Heart right ventricle (tissue), 16 donors: ENCODE measurements around the gene LMO1. TPM values are rescaled to one million over a fixed set of nuclear protein-coding genes. Genes with fewer than 3 reads are reported as not detected.

Source experiments
- ATAC-seq, 8 donors: fragments of 200-7000 bp; cut with Tn5 transposase; one replicate each; pipeline ENCODE4 v1.9.1; 2020; ENCODE audit warnings: mild to moderate bottlenecking in 8 of 8, moderate library complexity in 8 of 8, moderate number of reproducible peaks in 1 of 8
- DNase-seq, 2 donors: peaks; one replicate each; pipeline ENCODE4 v3.0.0-alpha.2; 2020
- H3K27ac ChIP-seq, 10 donors: fragments of 200-600 bp; sonication (generic) in 2 of 10; one replicate each; pipeline versions ENCODE4 v1.5.0 to v1.8.0; 2020 to 2022; ENCODE audit warnings: mild to moderate bottlenecking in 3 of 10
- H3K27me3 ChIP-seq, 7 donors: fragments of 200-600 bp; one replicate each; pipeline ENCODE4 v1.8.0; 2021 to 2022; ENCODE audit warnings: mild to moderate bottlenecking in 2 of 7
- H3K36me3 ChIP-seq, 9 donors: fragments of 200-600 bp; sonication (generic) in 1 of 9; one replicate each; pipeline versions ENCODE4 v1.5.0 to v1.8.0; 2020 to 2022; ENCODE audit warnings: mild to moderate bottlenecking in 2 of 9
- H3K4me1 ChIP-seq, 9 donors: fragments of 200-600 bp; sonication (generic) in 1 of 9; one replicate each; pipeline versions ENCODE4 v1.5.0 to v1.8.0; 2020 to 2022; ENCODE audit warnings: mild to moderate bottlenecking in 4 of 9
- H3K4me3 ChIP-seq, 10 donors: fragments of 200-600 bp; sonication (generic) in 2 of 10; one replicate each; pipeline versions ENCODE4 v1.5.0 to v1.8.0; 2020 to 2022; ENCODE audit warnings: mild to moderate bottlenecking in 7 of 10, moderate library complexity in 2 of 10
- H3K9me3 ChIP-seq, 11 donors: fragments of 200-600 bp in 10 of 11; sonication (generic) in 2 of 11; one replicate each; pipeline versions ENCODE4 v1.5.0 to v1.8.0; 2013 to 2022; ENCODE audit warnings: mild to moderate bottlenecking in 2 of 11, control low read depth in 1 of 11, moderate library complexity in 1 of 11
- WGBS, 2 donors: extraction: QIAGEN DNeasy Blood & Tissue Kit; methylation state at CpG; one replicate each; pipeline ENCODE4 v1.1.7; 2013; ENCODE audit warnings: inconsistent platforms in 1 of 2; 5-methylcytosine and 5-hydroxymethylcytosine counted together
- intact Hi-C, 10 donors: fragments of 100-400 bp; cut with DNase I; formaldehyde crosslinking; loops; one replicate each; pipeline versions ENCODE4 v1.11.1 to v1.14.2; 2022
- polyA plus RNA-seq, 2 donors: library from polyadenylated mRNA; stranded (reverse); fragments of 200-250 nt; gene quantifications; one replicate each; pipeline ENCODE4 v1.2.3, GENCODE V29; 2013
- total RNA-seq, 10 donors: library from RNA; stranded (reverse); fragmentation: NEBNext Ultra II Directional in 3 of 10; extraction: Animal tissue kit (Norgen Biotek cat#: 25700) in 3 of 10; gene quantifications; one replicate each; pipeline versions ENCODE4 v1.2.1 to v1.2.4, GENCODE V29; 2021 to 2023
- TF ChIP-seq, protein P1 (sequence below), 9 donors: fragments of 200-600 bp; sonication (generic) in 2 of 9; IDR thresholded peaks; one replicate each; pipeline versions ENCODE4 v1.5.0 to v1.8.0; 2021 to 2022; ENCODE audit warnings: antibody characterized with exemption in 9 of 9, mild to moderate bottlenecking in 5 of 9, moderate library complexity in 1 of 9
- donor health status: Arrhythmogenic right ventricular cardiomyopathy.
- donor health status: ischemic (EF 13 %, LVEDD 7.1; RV severe dilation, severe dysfunction).
- donor health status: healthy with polysubstance abuse.
- donor health status: DM: no; HTN: yes; CAD: no.
- donor health status: DM: no; HTN: no; CAD: no.
- donor health status: ischemic (EF 25% LVEDD 6.9; RV normal size, moderate dysfunction).
- donor health status: ischemic (EF 25% LVEDD 5.7; RV mildly dilated, moderate dysfunction).
- donor health status: healthy.
- donor health status: DM: yes; HTN: yes; CAD: no.
- donor health status: Ischemic cardiomyopathy.
- donor health status: ischemic (EF 35%, LVEDD 5.7; RV mildly dilated, moderate dysfunction).
- donor health status: nonischemic (EF 11% LVEDD 7.7; RV severe dilation, severe dysfunction).
- donor health status: DM: yes; HTN: yes; CAD: no.
- donor health status: PGD.
- donor health status: ischemic (EF 29% LVEDD 5.4; RV normal size, mild dysfunction).
- donor health status: nonischemic (EF 23%, LVEDD 6.1; RV moderate dilation, normal function).

The LMO1 gene
- total and polyA plus RNA-seq, 12 donors: 0.55 to 6.6 (median 2.4) TPM

DNA sequence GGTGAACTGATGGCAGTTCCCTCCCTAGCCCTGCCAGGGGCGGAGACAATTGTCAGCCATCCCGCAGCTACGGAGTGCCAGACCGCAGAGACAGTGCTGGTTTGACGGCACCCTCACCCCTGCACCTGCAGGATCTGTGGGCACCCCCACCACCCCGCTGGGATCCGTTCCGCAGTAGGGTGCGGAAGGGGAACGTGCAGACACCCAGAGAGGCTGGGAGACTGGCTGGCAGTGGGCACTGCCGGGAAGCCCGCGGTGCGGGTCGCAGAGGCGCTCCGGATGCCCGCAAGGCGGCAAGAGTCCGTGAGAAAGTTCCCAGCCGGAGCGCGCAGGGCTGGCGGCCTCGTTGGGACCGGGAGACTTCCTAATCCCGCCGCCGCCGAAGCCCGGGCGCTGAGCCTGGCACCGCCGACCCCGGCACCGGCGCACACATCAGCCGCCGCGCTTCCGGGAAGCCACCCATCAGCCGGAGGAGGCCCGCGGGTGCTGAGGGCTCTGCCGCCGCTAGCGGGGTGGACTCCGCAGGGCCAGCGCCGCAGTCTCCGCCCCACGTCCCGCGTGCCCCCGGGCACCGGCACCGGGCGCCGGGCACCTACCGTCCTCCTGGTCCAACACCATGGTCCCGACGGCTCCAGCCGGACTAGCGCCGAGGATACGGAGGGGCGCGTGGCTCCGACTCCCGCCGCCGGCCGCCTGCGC is 4.3 kb upstream of the LMO1 start:
- Histone ChIP-seq H3K4me3 (peak overlapping the region; percentile 18 to 59 (median 48)), H3K36me3 (no peaks in the 10 kb centered on the region), H3K27me3 (peaks cover 13 to 97% (median 71%) of the 10 kb centered on the region in 7 donors), H3K4me1 (peaks cover 0 to 20% (median 17%) of the 10 kb centered on the region in 9 donors), H3K9me3 (no peaks in the 10 kb centered on the region), H3K27ac (no peak overlapping the region)
- TF ChIP-seq, protein P1, sequence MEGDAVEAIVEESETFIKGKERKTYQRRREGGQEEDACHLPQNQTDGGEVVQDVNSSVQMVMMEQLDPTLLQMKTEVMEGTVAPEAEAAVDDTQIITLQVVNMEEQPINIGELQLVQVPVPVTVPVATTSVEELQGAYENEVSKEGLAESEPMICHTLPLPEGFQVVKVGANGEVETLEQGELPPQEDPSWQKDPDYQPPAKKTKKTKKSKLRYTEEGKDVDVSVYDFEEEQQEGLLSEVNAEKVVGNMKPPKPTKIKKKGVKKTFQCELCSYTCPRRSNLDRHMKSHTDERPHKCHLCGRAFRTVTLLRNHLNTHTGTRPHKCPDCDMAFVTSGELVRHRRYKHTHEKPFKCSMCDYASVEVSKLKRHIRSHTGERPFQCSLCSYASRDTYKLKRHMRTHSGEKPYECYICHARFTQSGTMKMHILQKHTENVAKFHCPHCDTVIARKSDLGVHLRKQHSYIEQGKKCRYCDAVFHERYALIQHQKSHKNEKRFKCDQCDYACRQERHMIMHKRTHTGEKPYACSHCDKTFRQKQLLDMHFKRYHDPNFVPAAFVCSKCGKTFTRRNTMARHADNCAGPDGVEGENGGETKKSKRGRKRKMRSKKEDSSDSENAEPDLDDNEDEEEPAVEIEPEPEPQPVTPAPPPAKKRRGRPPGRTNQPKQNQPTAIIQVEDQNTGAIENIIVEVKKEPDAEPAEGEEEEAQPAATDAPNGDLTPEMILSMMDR (IDR thresholded peaks at IDR 0.05): no peak
- DNase-seq (no peak), ATAC-seq (peak in 3 of 8 donors; percentile 4 to 44 (median 21))
- intact Hi-C loops: loop anchor here in 3 of 10 donors (2.0 to 5.0 kb wide), 3 partner anchors 39 to 46 kb away; no protein-coding TSS in a partner anchor
- WGBS, 2 donors: 3% methylated on average over 64 to 74 of the region's 74 CpGs

DNA sequence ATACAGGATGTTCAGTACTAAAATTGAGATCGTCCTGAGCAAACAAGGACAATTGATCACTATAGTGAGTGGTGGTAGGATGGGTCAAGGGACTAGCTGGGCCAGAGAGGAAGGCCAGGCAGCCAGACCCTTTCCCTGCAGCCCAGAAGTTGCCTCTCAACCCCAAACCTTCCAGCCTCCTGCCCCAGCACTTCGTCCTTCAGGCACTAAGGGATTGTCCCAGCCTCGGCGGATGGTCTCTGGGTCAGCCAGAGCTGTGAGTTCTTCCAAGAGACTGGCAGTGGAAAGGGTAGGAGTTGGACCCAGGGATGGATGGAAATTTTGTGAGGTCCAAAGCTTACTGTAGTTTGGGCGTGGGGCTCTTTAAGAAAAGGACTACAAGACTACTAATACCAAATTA is 3.6 kb upstream of the LMO1 start:
- Histone ChIP-seq H3K27ac (no peak overlapping the region), H3K36me3 (no peaks in the 10 kb centered on the region), H3K27me3 (peaks cover 13 to 97% (median 76%) of the 10 kb centered on the region in 7 donors), H3K4me1 (peaks cover 0 to 25% (median 22%) of the 10 kb centered on the region in 9 donors), H3K4me3 (no peak overlapping the region), H3K9me3 (no peaks in the 10 kb centered on the region)
- TF ChIP-seq, protein P1 (IDR thresholded peaks at IDR 0.05): no peak
- intact Hi-C loops: loop anchor here in 3 of 10 donors (2.0 to 5.0 kb wide), 3 partner anchors 38 to 45 kb away; no protein-coding TSS in a partner anchor
- DNase-seq (no peak), ATAC-seq (no peak)
- WGBS, 2 donors: 90 to 91% methylated on average over 5 of the region's 5 CpGs

DNA sequence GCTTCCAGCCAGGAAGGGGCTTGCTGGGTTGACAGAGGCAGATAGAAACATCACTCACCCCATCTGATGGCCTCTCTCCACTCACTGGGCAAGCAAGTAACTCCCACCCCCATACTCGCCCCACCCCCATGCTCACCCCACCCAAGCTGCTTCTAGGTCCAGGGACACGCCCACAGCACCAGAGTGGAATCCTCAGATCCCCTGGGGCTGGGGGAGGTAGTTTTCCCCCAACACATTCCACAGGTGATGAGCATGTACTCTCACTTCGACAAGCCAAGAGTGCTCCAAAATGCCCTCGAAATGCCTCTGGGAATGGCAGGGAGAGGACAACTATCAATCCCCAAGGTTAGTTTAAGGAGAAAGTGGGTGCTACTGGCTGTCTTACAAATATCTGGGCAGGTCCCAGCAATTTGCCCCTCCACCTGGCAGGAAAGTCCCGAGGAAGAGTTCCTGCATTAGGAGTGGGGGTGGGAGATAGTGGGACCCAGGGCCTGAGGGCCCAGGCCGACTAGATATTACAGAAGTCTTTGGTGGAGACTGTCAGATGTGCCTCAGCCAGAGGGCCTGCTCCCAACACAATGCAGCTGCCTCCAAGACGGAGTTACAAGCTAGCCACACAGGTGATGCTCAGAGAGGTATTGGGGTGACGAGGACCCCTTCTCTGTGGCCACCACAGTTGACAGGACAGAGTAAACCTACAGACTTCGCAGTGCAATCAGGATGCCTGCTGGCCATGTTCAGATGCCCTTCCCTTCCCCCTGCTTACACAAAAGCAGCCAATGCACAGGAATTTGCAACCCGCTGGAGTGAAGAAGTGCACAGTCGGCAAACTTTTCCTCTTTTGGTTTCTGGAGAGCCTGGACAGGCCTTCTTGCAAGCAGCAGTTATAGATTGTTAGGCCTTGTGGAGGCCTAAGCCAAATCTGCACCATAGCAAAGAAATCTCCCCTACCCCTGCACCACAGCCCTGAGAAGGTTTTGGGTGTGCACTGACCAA is 2.9 kb upstream of the LMO1 start:
- H3K4me3 ChIP-seq: no peak overlapping the region
- H3K36me3 ChIP-seq: no peaks in the 10 kb centered on the region
- peaks cover 13 to 100% (median 83%) of the 10 kb centered on the region in 7 donors for H3K27me3 ChIP-seq
- no peaks in the 10 kb centered on the region for H3K9me3 ChIP-seq
- 92% methylated on average over 11 of the region's 11 CpGs for WGBS, 2 donors
- intact Hi-C loops: loop anchor here in 3 of 10 donors (2.0 to 5.0 kb wide), 3 partner anchors 38 to 44 kb away; no protein-coding TSS in a partner anchor
- ATAC-seq (no peak), DNase-seq (no peak)
- H3K4me1 ChIP-seq: peaks cover 0 to 27% (median 23%) of the 10 kb centered on the region in 9 donors
- TF ChIP-seq, protein P1 (IDR thresholded peaks at IDR 0.05): no peak
- no peak overlapping the region for H3K27ac ChIP-seq

DNA sequence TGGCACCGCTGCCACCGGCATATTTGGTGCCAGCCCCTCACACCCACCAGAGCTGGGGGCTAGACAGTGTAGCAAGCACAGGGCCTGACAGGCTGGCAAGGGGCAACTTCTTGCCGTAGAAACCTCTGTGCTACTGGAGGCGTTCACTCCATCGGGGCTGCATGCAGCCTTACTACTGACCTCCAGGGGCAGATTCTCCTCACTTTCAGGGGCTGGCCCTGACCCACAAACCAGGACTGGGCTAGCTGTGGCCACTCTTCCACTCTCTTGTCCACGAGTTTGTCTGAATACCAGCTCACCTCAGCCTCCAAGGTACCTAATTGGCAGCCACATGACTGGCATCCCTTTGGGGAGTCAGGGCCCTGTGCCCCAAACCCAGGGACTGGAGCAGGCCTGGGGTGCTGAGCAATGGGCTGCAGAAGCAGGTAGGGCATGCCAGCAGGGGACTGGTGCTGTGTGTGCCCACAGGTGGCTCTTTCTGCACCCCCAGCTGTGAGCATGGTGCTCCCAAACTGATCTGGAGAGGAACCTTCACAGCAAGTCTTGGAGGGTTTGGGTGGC is 2.1 kb upstream of the LMO1 start:
- TF ChIP-seq, protein P1 (IDR thresholded peaks at IDR 0.05): peak in 4 of 9 donors; percentile 13 to 20 (median 13)
- Histone ChIP-seq H3K4me1 (peaks cover 0 to 27% (median 23%) of the 10 kb centered on the region in 9 donors), H3K27me3 (peaks cover 13 to 100% (median 83%) of the 10 kb centered on the region in 7 donors), H3K4me3 (no peak overlapping the region), H3K27ac (no peak overlapping the region), H3K9me3 (no peaks in the 10 kb centered on the region), H3K36me3 (no peaks in the 10 kb centered on the region)
- no peak for DNase-seq
- intact Hi-C loops: loop anchor here in 4 of 10 donors (2.0 to 5.0 kb wide), 3 partner anchors 37 to 43 kb away; no protein-coding TSS in a partner anchor
- no peak for ATAC-seq
- 58 to 63% methylated on average over 6 of the region's 6 CpGs for WGBS, 2 donors
